HepG2 (cell line): ENCODE measurements around the gene SEPHS2. TPM values are rescaled to one million over a fixed set of nuclear protein-coding genes. Genes with fewer than 3 reads are reported as not detected.

ENCODE experiments used
- ARNTL ChIP-seq: sonication (generic); formaldehyde crosslinking; IDR thresholded peaks from 2 replicates; pipeline ENCODE4 v1.4.0; 2020; ENCODE audit warnings: mild to moderate bottlenecking, missing genetic modification reagents
- BCL3 ChIP-seq: sonication (generic); formaldehyde crosslinking; IDR thresholded peaks from 2 replicates; pipeline ENCODE4 v1.5.1; 2020; ENCODE audit warnings: mild to moderate bottlenecking, missing genetic modification reagents, moderate library complexity
- BCL6 ChIP-seq: IDR thresholded peaks from 2 replicates; pipeline ENCODE4 v1.6.1; 2016; ENCODE audit warnings: missing genetic modification reagents, missing compliant biosample characterization
- BRF2 ChIP-seq: sonication (generic); formaldehyde crosslinking; IDR thresholded peaks from 2 replicates; pipeline ENCODE4 v1.8.1; 2022; ENCODE audit warnings: mild to moderate bottlenecking, missing genetic modification reagents
- E2F5 ChIP-seq: sonication (generic); formaldehyde crosslinking; conservative IDR thresholded peaks from 2 replicates; pipeline ENCODE4 v1.4.0; 2020; ENCODE audit warnings: missing genetic modification reagents
- GZF1 ChIP-seq: sonication (generic); formaldehyde crosslinking; IDR thresholded peaks from 2 replicates; pipeline ENCODE4 v1.5.1; 2020; ENCODE audit warnings: mild to moderate bottlenecking, missing genetic modification reagents
- HOMEZ ChIP-seq: IDR thresholded peaks from 2 replicates; pipeline ENCODE4 v1.6.1; 2016; ENCODE audit warnings: low read depth
- KLF12 ChIP-seq: sonication (generic); formaldehyde crosslinking; IDR thresholded peaks from 2 replicates; pipeline ENCODE4 v1.4.0; 2020; ENCODE audit warnings: missing genetic modification reagents, borderline replicate concordance
- MED13 ChIP-seq: sonication (generic); formaldehyde crosslinking; IDR thresholded peaks from 2 replicates; pipeline ENCODE4 v1.5.0; 2020; ENCODE audit warnings: missing genetic modification reagents
- NFIB ChIP-seq: sonication (generic); formaldehyde crosslinking; IDR thresholded peaks from 2 replicates; pipeline ENCODE4 v1.9.0; 2021; ENCODE audit warnings: missing genetic modification reagents, mild to moderate bottlenecking, borderline replicate concordance
- NR1H2 ChIP-seq: sonication (generic); formaldehyde crosslinking; IDR thresholded peaks from 2 replicates; pipeline ENCODE4 v1.8.1; 2022; ENCODE audit warnings: low read depth, missing genetic modification reagents, borderline replicate concordance
- NR2C2 ChIP-seq: sonication (generic); formaldehyde crosslinking; IDR thresholded peaks from 2 replicates; pipeline ENCODE4 v1.4.0; 2020; ENCODE audit warnings: missing genetic modification reagents, mild to moderate bottlenecking, moderate library complexity, borderline replicate concordance
- SIX4 ChIP-seq: sonication (generic); formaldehyde crosslinking; IDR thresholded peaks from 2 replicates; pipeline ENCODE4 v1.4.0; 2020; ENCODE audit warnings: missing genetic modification reagents
- ZBTB43 ChIP-seq: sonication (generic); formaldehyde crosslinking; conservative IDR thresholded peaks from 2 replicates; pipeline ENCODE4 v1.4.0; 2020; ENCODE audit warnings: missing genetic modification reagents
- ZNF282 ChIP-seq: fragments of 450-650 bp; IDR thresholded peaks from 2 replicates; pipeline ENCODE4 v1.6.1; 2018; ENCODE audit not compliant: partially characterized antibody
- ZNF605 ChIP-seq: sonication (generic); formaldehyde crosslinking; IDR thresholded peaks from 2 replicates; pipeline ENCODE4 v1.8.0; 2022; ENCODE audit warnings: mild to moderate bottlenecking, missing genetic modification reagents
- ZNF772 ChIP-seq: sonication (generic); formaldehyde crosslinking; IDR thresholded peaks from 2 replicates; pipeline ENCODE4 v1.5.0; 2020; ENCODE audit warnings: mild to moderate bottlenecking, missing genetic modification reagents
- ZSCAN22 ChIP-seq: sonication (generic); formaldehyde crosslinking; IDR thresholded peaks from 2 replicates; pipeline ENCODE4 v1.4.0; 2020; ENCODE audit warnings: mild to moderate bottlenecking, missing genetic modification reagents
- ZUFSP ChIP-seq: sonication (generic); formaldehyde crosslinking; IDR thresholded peaks from 2 replicates; pipeline ENCODE4 v1.9.0; 2021; ENCODE audit warnings: missing genetic modification reagents, mild to moderate bottlenecking, borderline replicate concordance
- polyA plus RNA-seq, 8 experiments: library from polyadenylated mRNA; depleted of rRNA in 3 of 8; stranded (reverse) in 7 of 8; unstranded in 1 of 8; fragments of >200 nt; fragmentation: Illumina TruSeq in 4 of 8; extraction: Trizol in 4 of 8; gene quantifications; 2 replicates each; pipeline versions ENCODE4 v1.2.1 to v1.2.3, GENCODE V29; 2011 to 2016; ENCODE audit warnings: low read depth in 4 of 8, missing spikeins in 1 of 8, mixed read lengths in 1 of 8; ENCODE audit not compliant: insufficient read depth in 1 of 8
- total RNA-seq, 5 experiments: library from RNA; depleted of rRNA; stranded (reverse); fragments of >200 nt; fragmentation: Illumina TruSeq; extraction: Trizol; gene quantifications; 2 replicates each; pipeline ENCODE4 v1.2.3, GENCODE V29; 2016; ENCODE audit warnings: low read depth in 1 of 5

Gene SEPHS2
- total and polyA plus RNA-seq, 2 of the 13 experiments (the other 11 are each of a cell fraction or from before 2014, with no cell fraction given), result 20.7 to 127 TPM

GRCh38 chr16:30429678-30430427, 15.8 kb downstream of the SEPHS2 start, which contains the start of gene DCTPP1 (continued):
- no peak; the same call in 1 of the 2 replicates for TF ChIP-seq SIX4 (CRISPR knock-in tag)
- peak; percentile 72; the same call in 1 of the 2 replicates for TF ChIP-seq ZSCAN22
- TF ChIP-seq NR2C2 (CRISPR knock-in tag), result peak; percentile 30; the same call in 1 of the 2 replicates
- no peak; the same call in 1 of the 2 replicates for TF ChIP-seq NFIB (CRISPR knock-in tag)
- peak; percentile 90 for TF ChIP-seq HOMEZ (CRISPR knock-in tag)
- no peak for TF ChIP-seq ZUFSP (CRISPR knock-in tag)
- TF ChIP-seq BCL6 (CRISPR knock-in tag), result no peak
- peak; percentile 91; the same call in 1 of the 2 replicates for TF ChIP-seq ZBTB43 (CRISPR knock-in tag)
- TF ChIP-seq ZNF605 (CRISPR knock-in tag), result peak; percentile 91
- 0 out of 2 replicates have a peak, but pooled peaks have one; percentile 35 for TF ChIP-seq MED13 (CRISPR knock-in tag)
- peak; percentile 16 for TF ChIP-seq ZNF772 (CRISPR knock-in tag)
- TF ChIP-seq GZF1 (CRISPR knock-in tag), result peak; percentile 71; the same call in 1 of the 2 replicates
- TF ChIP-seq KLF12 (CRISPR knock-in tag), result peak; percentile 96
- no peak; the same call in 1 of the 2 replicates for TF ChIP-seq E2F5 (CRISPR knock-in tag)
- TF ChIP-seq NR1H2 (CRISPR knock-in tag), result peak; percentile 38; the same call in 1 of the 2 replicates
- TF ChIP-seq BRF2 (CRISPR knock-in tag), result peak; percentile 98
- no peak for TF ChIP-seq ZNF282
- peak; percentile 37; the same call in 1 of the 2 replicates for TF ChIP-seq ARNTL (CRISPR knock-in tag)
- no peak; the same call in 1 of the 2 replicates for TF ChIP-seq BCL3
